Activated T-cell treated with anti-CD3 and anti-CD28 coated beads, Interleukin-2, amount 50 U/mL, for 24 hours (primary cell): ENCODE results near the gene ACTL10.
"Not testable (repeated sequence)": the region's sequence is repeated elsewhere in the genome, so short reads cannot be mapped to it uniquely, and the experiment has no call there.

ENCODE experiments used
- DNase-seq: peaks from one replicate; pipeline ENCODE4 v3.0.0-alpha.2; 2020
- H3K27ac Mint-ChIP-seq: 2 replicates; pipeline ENCODE4 v1.8.0; 2020; ENCODE audit warnings: mild to moderate bottlenecking, mixed read lengths
- H3K27me3 Mint-ChIP-seq: 2 replicates; pipeline ENCODE4 v1.8.0; 2020; ENCODE audit warnings: mixed read lengths
- H3K36me3 Mint-ChIP-seq: 2 replicates; pipeline ENCODE4 v1.8.0; 2020; ENCODE audit warnings: low read depth, mixed read lengths
- H3K4me1 Mint-ChIP-seq: 2 replicates; pipeline ENCODE4 v1.8.0; 2020; ENCODE audit warnings: low read depth, mixed read lengths
- H3K4me3 Mint-ChIP-seq: 2 replicates; pipeline ENCODE4 v1.8.0; 2020; ENCODE audit warnings: mild to moderate bottlenecking, moderate library complexity, mixed read lengths
- H3K9me3 Mint-ChIP-seq: 2 replicates; pipeline ENCODE4 v1.8.0; 2020; ENCODE audit warnings: mixed read lengths

The ACTL10 gene

DNA sequence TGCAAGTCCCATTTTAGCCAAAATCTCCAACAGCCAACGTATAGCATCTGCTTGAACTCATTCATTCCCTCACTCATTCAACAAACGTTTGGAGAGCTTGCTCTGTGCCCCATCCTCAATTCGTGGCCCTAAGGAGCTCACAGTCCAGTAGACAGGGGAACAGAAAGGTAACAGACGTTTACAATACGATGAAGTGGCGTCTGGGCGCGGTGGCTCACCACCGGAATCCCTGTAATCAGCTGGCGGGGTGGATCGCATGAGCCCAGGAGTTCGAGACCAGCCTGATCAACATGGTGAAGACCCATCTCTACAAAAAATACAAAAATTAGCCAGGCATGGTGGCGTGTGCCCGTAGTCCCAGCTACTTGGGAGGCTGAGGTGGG is 20.2 kb downstream of the ACTL10 start:
- H3K4me1 Mint-ChIP-seq, result peaks cover 71% of the 10 kb centered on the region
- H3K27ac Mint-ChIP-seq, result peak overlapping the region; percentile 83
- peaks cover 34% of the 10 kb centered on the region for H3K36me3 Mint-ChIP-seq
- H3K4me3 Mint-ChIP-seq, result peak overlapping the region; percentile 59
- H3K27me3 Mint-ChIP-seq, result no peaks in the 10 kb centered on the region
- peak; percentile 32 for DNase-seq
- H3K9me3 Mint-ChIP-seq, result no peaks in the 10 kb centered on the region

GRCh38 chr20:33687370-33687915 is 20.7 kb downstream of the ACTL10 start:
- H3K9me3 Mint-ChIP-seq, result no peaks in the 10 kb centered on the region
- peak overlapping the region; percentile 44 for H3K27ac Mint-ChIP-seq
- no peaks in the 10 kb centered on the region for H3K27me3 Mint-ChIP-seq
- H3K36me3 Mint-ChIP-seq, result peaks cover 29% of the 10 kb centered on the region
- no peak for DNase-seq
- no peak overlapping the region for H3K4me3 Mint-ChIP-seq
- H3K4me1 Mint-ChIP-seq, result peaks cover 66% of the 10 kb centered on the region

DNA sequence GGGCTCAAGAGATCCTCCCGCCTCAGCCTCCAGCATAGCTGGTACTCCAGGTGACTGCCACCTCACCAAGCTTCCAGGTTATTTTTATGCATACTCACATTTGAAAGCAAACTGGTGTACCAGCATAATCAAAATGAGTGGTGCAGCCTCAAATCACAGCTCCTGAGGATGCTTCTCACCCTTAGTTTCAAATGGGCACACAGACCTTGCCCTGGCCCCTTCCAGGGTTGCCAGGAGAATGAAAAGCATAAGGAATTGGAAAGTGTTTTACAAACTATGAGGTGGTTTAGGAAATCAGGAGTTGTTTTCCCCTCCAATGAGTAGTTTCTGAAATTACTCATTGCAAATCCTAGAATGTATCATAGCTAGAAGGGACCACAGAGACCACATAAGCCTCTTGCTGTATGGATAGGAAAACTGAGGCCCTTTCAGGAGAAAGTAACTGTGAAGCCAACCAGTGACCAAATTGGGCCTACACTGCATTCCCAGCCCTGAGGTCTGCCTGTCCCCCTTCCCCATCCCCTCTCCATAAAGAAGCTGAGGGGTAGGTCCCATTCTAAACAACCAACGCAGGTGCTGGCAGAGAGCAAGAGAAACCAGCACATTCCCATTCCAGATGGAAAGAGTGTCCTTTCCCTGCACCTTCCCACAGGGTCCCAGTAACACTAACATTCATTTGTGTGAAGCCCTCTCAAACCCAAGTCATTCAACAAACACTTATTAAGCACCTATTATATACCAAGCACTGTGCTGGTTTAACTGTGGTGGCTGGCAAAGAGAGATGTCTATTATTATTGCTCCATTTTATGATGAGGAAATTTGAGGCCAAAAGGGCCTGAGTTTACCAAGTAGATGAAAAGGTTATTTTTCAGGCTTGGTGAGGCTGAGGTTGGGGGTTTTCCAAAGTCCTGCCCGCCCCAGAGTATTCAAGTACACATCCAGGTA is 21.5 kb downstream of the ACTL10 start:
- H3K27me3 Mint-ChIP-seq, result no peaks in the 10 kb centered on the region
- H3K4me3 Mint-ChIP-seq, result no peak overlapping the region
- H3K27ac Mint-ChIP-seq, result peak overlapping the region; percentile 40
- H3K4me1 Mint-ChIP-seq, result peaks cover 60% of the 10 kb centered on the region
- peaks cover 21% of the 10 kb centered on the region for H3K36me3 Mint-ChIP-seq
- DNase-seq, result no peak
- H3K9me3 Mint-ChIP-seq, result no peaks in the 10 kb centered on the region

- H3K36me3 Mint-ChIP-seq, result peaks cover 16% of the 10 kb centered on the region
- no peaks in the 10 kb centered on the region for H3K27me3 Mint-ChIP-seq
- H3K4me1 Mint-ChIP-seq, result peaks cover 60% of the 10 kb centered on the region
- no peak for DNase-seq
- H3K4me3 Mint-ChIP-seq, result no peak overlapping the region
- no peak overlapping the region for H3K27ac Mint-ChIP-seq
- H3K9me3 Mint-ChIP-seq, result no peaks in the 10 kb centered on the region
Measured at GRCh38 chr20:33688938-33689424, 22.2 kb downstream of the ACTL10 start.

DNA sequence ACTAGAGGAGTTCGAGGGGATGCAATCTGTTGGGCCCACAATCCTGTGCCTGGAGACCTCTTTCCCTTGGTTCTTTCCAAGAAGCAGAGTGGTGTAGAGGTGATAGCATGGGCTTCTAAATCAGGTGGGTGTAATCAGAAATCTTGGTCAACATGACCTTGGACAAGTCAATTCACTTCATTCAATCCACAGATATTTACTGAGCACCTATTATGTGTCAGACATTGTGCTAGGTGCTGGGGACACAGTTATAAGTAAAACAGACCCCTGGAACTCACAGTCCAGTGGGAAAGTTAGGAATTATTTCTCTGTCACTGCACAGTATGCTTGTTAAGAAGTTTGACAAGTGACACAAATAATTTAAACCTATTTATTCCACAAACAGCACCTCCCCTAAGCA is 22.8 kb downstream of the ACTL10 start:
- peaks cover 11% of the 10 kb centered on the region for H3K36me3 Mint-ChIP-seq
- peak overlapping the region; percentile 57 for H3K4me3 Mint-ChIP-seq
- no peaks in the 10 kb centered on the region for H3K9me3 Mint-ChIP-seq
- no peak for DNase-seq
- H3K4me1 Mint-ChIP-seq, result peaks cover 55% of the 10 kb centered on the region
- peak overlapping the region; percentile 85 for H3K27ac Mint-ChIP-seq
- no peaks in the 10 kb centered on the region for H3K27me3 Mint-ChIP-seq

GRCh38 chr20:33689973-33690372 is 23.2 kb downstream of the ACTL10 start:
- peak overlapping the region; percentile 85 for H3K27ac Mint-ChIP-seq
- H3K9me3 Mint-ChIP-seq, result no peaks in the 10 kb centered on the region
- H3K36me3 Mint-ChIP-seq, result peaks cover 7% of the 10 kb centered on the region
- DNase-seq, result peak; percentile 61
- no peaks in the 10 kb centered on the region for H3K27me3 Mint-ChIP-seq
- peak overlapping the region; percentile 57 for H3K4me3 Mint-ChIP-seq
- peaks cover 50% of the 10 kb centered on the region for H3K4me1 Mint-ChIP-seq

DNA sequence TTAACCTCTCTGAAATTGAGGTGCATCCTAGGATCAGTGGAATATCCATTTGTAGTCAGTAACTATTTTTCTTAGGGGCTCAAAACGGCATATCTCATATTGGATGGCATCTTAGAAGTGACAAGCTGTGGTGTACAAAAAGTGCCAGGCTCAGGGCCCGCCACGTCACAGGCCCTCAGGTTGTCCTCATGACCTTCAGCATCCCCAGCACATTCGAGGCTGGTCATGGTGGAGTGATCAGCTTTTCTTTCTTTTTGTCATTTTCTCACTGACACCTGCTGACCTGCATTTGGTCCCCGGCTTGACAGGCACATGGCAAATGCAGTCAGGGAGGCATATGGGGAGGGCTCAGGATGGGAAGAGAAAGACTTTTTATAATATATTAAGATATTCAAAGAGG is 26.5 kb downstream of the ACTL10 start:
- Mint-ChIP-seq H3K4me3 (no peak overlapping the region), H3K27me3 (no peaks in the 10 kb centered on the region), H3K4me1 (peaks cover 26% of the 10 kb centered on the region), H3K36me3 (no peaks in the 10 kb centered on the region), H3K9me3 (no peaks in the 10 kb centered on the region), H3K27ac (no peak overlapping the region)
- DNase-seq, result no peak

- H3K4me3 Mint-ChIP-seq, result no peak overlapping the region
- no peaks in the 10 kb centered on the region for H3K36me3 Mint-ChIP-seq
- peak overlapping the region; percentile 8 for H3K27ac Mint-ChIP-seq
- peaks cover 19% of the 10 kb centered on the region for H3K4me1 Mint-ChIP-seq
- no peaks in the 10 kb centered on the region for H3K9me3 Mint-ChIP-seq
- no peaks in the 10 kb centered on the region for H3K27me3 Mint-ChIP-seq
- DNase-seq, result no peak
Measured at GRCh38 chr20:33693741-33694638, 27.2 kb downstream of the ACTL10 start.

DNA sequence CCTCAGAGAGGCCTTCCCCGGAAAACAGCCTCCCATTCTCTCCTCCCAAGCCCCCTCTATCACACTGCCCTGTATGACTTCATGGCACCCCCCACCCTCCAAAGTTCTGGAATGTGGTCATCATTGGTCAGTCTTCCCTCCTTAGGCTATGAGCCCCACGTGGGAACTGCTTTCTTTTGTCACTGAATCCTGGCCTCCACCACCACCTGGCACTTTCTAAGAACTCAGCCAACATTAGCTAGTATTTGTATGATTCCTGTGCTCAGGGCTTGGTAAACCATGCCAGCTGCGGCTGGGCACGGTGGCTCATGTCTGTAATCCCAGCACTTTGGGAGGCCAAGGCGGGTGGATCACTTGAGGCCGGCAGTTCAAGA is 27.9 kb downstream of the ACTL10 start:
- H3K27ac Mint-ChIP-seq, result peak overlapping the region; percentile 8
- no peaks in the 10 kb centered on the region for H3K9me3 Mint-ChIP-seq
- no peak for DNase-seq
- H3K36me3 Mint-ChIP-seq, result no peaks in the 10 kb centered on the region
- H3K4me3 Mint-ChIP-seq, result no peak overlapping the region
- H3K4me1 Mint-ChIP-seq, result peaks cover 13% of the 10 kb centered on the region
- no peaks in the 10 kb centered on the region for H3K27me3 Mint-ChIP-seq

DNA sequence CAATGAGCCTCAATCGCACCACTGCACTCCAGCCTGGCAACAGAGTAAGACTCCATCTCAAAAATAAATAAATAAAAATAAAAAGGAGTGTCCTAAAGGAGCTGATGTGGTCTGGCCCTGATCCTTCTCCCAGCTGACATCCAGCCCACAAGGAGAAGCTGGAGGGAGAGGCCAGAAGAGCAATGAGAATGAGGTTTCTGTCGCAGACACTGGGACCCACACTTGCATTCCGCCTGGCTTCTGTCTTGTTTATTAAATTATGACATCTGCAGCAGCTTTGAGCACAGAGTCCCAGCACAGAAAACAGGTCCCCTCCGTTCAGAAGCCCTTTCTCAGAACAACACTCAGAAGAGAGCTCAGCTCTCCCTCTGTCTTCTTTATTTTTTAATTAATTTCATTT is 29.7 kb downstream of the ACTL10 start:
- H3K27me3 Mint-ChIP-seq, result no peaks in the 10 kb centered on the region
- H3K9me3 Mint-ChIP-seq, result no peaks in the 10 kb centered on the region

GRCh38 chr20:33697129-33697528 is 30.4 kb downstream of the ACTL10 start:
- Mint-ChIP-seq H3K9me3 (no peaks in the 10 kb centered on the region), H3K27me3 (no peaks in the 10 kb centered on the region), H3K36me3 (peaks cover 3% of the 10 kb centered on the region), H3K27ac (no peak overlapping the region), H3K4me1 (no peaks in the 10 kb centered on the region), H3K4me3 (no peak overlapping the region)
- DNase-seq, result no peak

More for the DNA sequence above, 29.7 kb downstream of the ACTL10 start:
- Mint-ChIP-seq H3K27ac (no peak overlapping the region), H3K4me1 (peaks cover under 1% of the 10 kb centered on the region), H3K36me3 (no peaks in the 10 kb centered on the region), H3K4me3 (no peak overlapping the region)
- DNase-seq, result no peak

- not testable (repeated sequence) for H3K27me3 Mint-ChIP-seq, DNase-seq, H3K27ac Mint-ChIP-seq, H3K4me3 Mint-ChIP-seq, H3K9me3 Mint-ChIP-seq, H3K36me3 Mint-ChIP-seq, H3K4me1 Mint-ChIP-seq
Measured at GRCh38 chr20:33698966-33699365, 32.2 kb downstream of the ACTL10 start.

GRCh38 chr20:33700696-33701441 is 34.1 kb downstream of the ACTL10 start:
- not testable (repeated sequence) for DNase-seq, H3K36me3 Mint-ChIP-seq, H3K4me1 Mint-ChIP-seq, H3K27ac Mint-ChIP-seq, H3K27me3 Mint-ChIP-seq, H3K4me3 Mint-ChIP-seq, H3K9me3 Mint-ChIP-seq
